ENCODE data around the gene OPCML. TPM values are rescaled to one million over a fixed set of nuclear protein-coding genes. Genes with fewer than 3 reads are reported as not detected.

The OPCML gene
- total RNA-seq, 1 donor from 2014 or later = 1.2 TPM

- peaks cover 13% of the 10 kb centered on the region for H3K27me3 Mint-ChIP-seq (ENCODE audit: low read depth)
- no peaks in the 10 kb centered on the region for H3K9me3 Mint-ChIP-seq
- peaks cover 35% of the 10 kb centered on the region for H3K4me1 Mint-ChIP-seq
- TF ChIP-seq CTCF (conservative IDR thresholded peaks at IDR 0.05) = no peak
- H3K27ac Mint-ChIP-seq (ENCODE audit: unreplicated experiment) = peak overlapping the region; percentile 22
- no peak for DNase-seq (ENCODE audit: low read depth, low spot score)
- H3K4me3 Mint-ChIP-seq = no peak overlapping the region
- H3K36me3 Mint-ChIP-seq (ENCODE audit: low read depth) = no peaks in the 10 kb centered on the region
These were observed 761.3 kb downstream of the OPCML start for GRCh38 chr11:132770829-132771530.

- Mint-ChIP-seq H3K27me3 (ENCODE audit: low read depth) (no peaks in the 10 kb centered on the region), H3K36me3 (ENCODE audit: low read depth) (peaks cover 4% of the 10 kb centered on the region), H3K27ac (ENCODE audit: unreplicated experiment) (no peak overlapping the region), H3K4me3 (no peak overlapping the region), H3K9me3 (peaks cover 6% of the 10 kb centered on the region), H3K4me1 (no peaks in the 10 kb centered on the region)
- no peak for DNase-seq (ENCODE audit: low read depth, low spot score)
- no peak for TF ChIP-seq CTCF (conservative IDR thresholded peaks at IDR 0.05)
These were observed 768.8 kb downstream of the OPCML start for GRCh38 chr11:132763503-132763902.

- Mint-ChIP-seq H3K9me3 (peaks cover 15% of the 10 kb centered on the region), H3K4me3 (no peak overlapping the region), H3K27me3 (ENCODE audit: low read depth) (no peaks in the 10 kb centered on the region), H3K36me3 (ENCODE audit: low read depth) (peaks cover 4% of the 10 kb centered on the region), H3K4me1 (peaks cover 22% of the 10 kb centered on the region), H3K27ac (ENCODE audit: unreplicated experiment) (no peak overlapping the region)
- no peak for DNase-seq (ENCODE audit: low read depth, low spot score)
- TF ChIP-seq CTCF (conservative IDR thresholded peaks at IDR 0.05) = no peak
These were observed 776.4 kb downstream of the OPCML start for GRCh38 chr11:132755934-132756333.

- TF ChIP-seq CTCF (conservative IDR thresholded peaks at IDR 0.05) = no peak
- H3K4me3 Mint-ChIP-seq = no peak overlapping the region
- H3K27me3 Mint-ChIP-seq (ENCODE audit: low read depth) = no peaks in the 10 kb centered on the region
- peaks cover 4% of the 10 kb centered on the region for H3K36me3 Mint-ChIP-seq (ENCODE audit: low read depth)
- peaks cover 22% of the 10 kb centered on the region for H3K4me1 Mint-ChIP-seq
- no peak overlapping the region for H3K27ac Mint-ChIP-seq (ENCODE audit: unreplicated experiment)
- peaks cover 5% of the 10 kb centered on the region for H3K9me3 Mint-ChIP-seq
- DNase-seq (ENCODE audit: low read depth, low spot score) = no peak
These were observed 780.6 kb downstream of the OPCML start for GRCh38 chr11:132751516-132752250.

- no peak for DNase-seq (ENCODE audit: low read depth, low spot score)
- no peak overlapping the region for H3K4me3 Mint-ChIP-seq
- H3K36me3 Mint-ChIP-seq (ENCODE audit: low read depth) = no peaks in the 10 kb centered on the region
- H3K27me3 Mint-ChIP-seq (ENCODE audit: low read depth) = no peaks in the 10 kb centered on the region
- peaks cover 2% of the 10 kb centered on the region for H3K9me3 Mint-ChIP-seq
- TF ChIP-seq CTCF (conservative IDR thresholded peaks at IDR 0.05) = no peak
- no peak overlapping the region for H3K27ac Mint-ChIP-seq (ENCODE audit: unreplicated experiment)
- H3K4me1 Mint-ChIP-seq = peaks cover 12% of the 10 kb centered on the region
These were observed 786.0 kb downstream of the OPCML start for GRCh38 chr11:132746305-132746704.

All from neural crest cell (in vitro differentiated cells).